Fibroblast of lung (primary cell): ENCODE results near the gene NCEH1. TPM values are rescaled to one million over a fixed set of nuclear protein-coding genes. Genes with fewer than 3 reads are reported as not detected.

Experiments
- DNase-seq, 2 donors: peaks; one replicate each; pipeline versions ENCODE4 v3.0.0 to v3.0.0-alpha.2; 2010; ENCODE audit warnings: low read depth in 2 of 2
- H2AFZ ChIP-seq: 2 replicates; pipeline ENCODE4 v1.5.1; 2012; ENCODE audit warnings: low read length, control low read depth, inconsistent platforms
- H3K27ac ChIP-seq: 2 replicates; pipeline ENCODE4 v1.5.1; 2011; ENCODE audit warnings: low read length, control low read depth; ENCODE audit not compliant: insufficient read depth
- H3K27me3 ChIP-seq: 2 replicates; pipeline ENCODE4 v1.5.1; 2011; ENCODE audit warnings: mild to moderate bottlenecking, low read length; ENCODE audit not compliant: control insufficient read depth, insufficient read depth
- H3K36me3 ChIP-seq: 2 replicates; pipeline ENCODE4 v1.5.1; 2011; ENCODE audit warnings: low read length; ENCODE audit not compliant: control insufficient read depth, insufficient read depth
- H3K4me1 ChIP-seq: 2 replicates; pipeline ENCODE4 v1.5.1; 2011; ENCODE audit warnings: low read length; ENCODE audit not compliant: control insufficient read depth, insufficient read depth; ENCODE audit errors: extremely low read depth
- H3K4me2 ChIP-seq: 2 replicates; pipeline ENCODE4 v1.5.1; 2011; ENCODE audit warnings: low read length, control low read depth; ENCODE audit not compliant: insufficient read depth; ENCODE audit errors: extremely low read depth
- H3K4me3 ChIP-seq, 4 experiments: fragments of 200-600 bp in 1 of 4; sonication (generic) in 1 of 4; replicated peaks in 1 of 4; 2 replicates each; pipeline ENCODE4 v1.5.1; 2011 to 2016; ENCODE audit warnings: low read length in 4 of 4, low read depth in 3 of 4, mild to moderate bottlenecking in 3 of 4, control low read depth in 2 of 4, inconsistent platforms in 1 of 4, mixed read lengths in 1 of 4; ENCODE audit not compliant: insufficient read depth in 1 of 4; ENCODE audit errors: control extremely low read depth in 1 of 4
- H3K79me2 ChIP-seq: 2 replicates; pipeline ENCODE4 v1.5.1; 2012; ENCODE audit warnings: mild to moderate bottlenecking, low read length, inconsistent platforms; ENCODE audit not compliant: control insufficient read depth, insufficient read depth
- H3K9ac ChIP-seq: 2 replicates; pipeline ENCODE4 v1.5.1; 2011; ENCODE audit warnings: mild to moderate bottlenecking, low read length, control low read depth; ENCODE audit not compliant: insufficient read depth
- H3K9me3 ChIP-seq: 2 replicates; pipeline ENCODE4 v1.5.1; 2012; ENCODE audit warnings: low read depth, low read length; ENCODE audit not compliant: control insufficient read depth, insufficient read depth
- H4K20me1 ChIP-seq: 2 replicates; pipeline ENCODE4 v1.5.1; 2011; ENCODE audit warnings: low read length; ENCODE audit not compliant: control insufficient read depth, insufficient read depth; ENCODE audit errors: extremely low read depth
- EZH2 ChIP-seq: IDR thresholded peaks from 2 replicates; pipeline ENCODE4 v1.5.1; 2012; ENCODE audit warnings: low read length, control low read depth, mild to moderate bottlenecking; ENCODE audit errors: missing control alignments
- polyA plus RNA-seq, 2 donors: library from polyadenylated mRNA; depleted of rRNA in 1 of 2; stranded (reverse) in 1 of 2; unstranded in 1 of 2; fragments of >200 nt; gene quantifications; 2 replicates each; pipeline ENCODE4 v1.2.1, GENCODE V29; 2011 to 2012; ENCODE audit warnings: missing spikeins in 1 of 2
- total RNA-seq: library from RNA; depleted of rRNA; stranded (reverse); fragments of >200 nt; gene quantifications from 2 replicates; pipeline ENCODE4 v1.2.1, GENCODE V29; 2014
- TF ChIP-seq, protein P1 (sequence below), 2 donors: IDR thresholded peaks in 1 of 2; conservative IDR thresholded peaks in 1 of 2; 1 replicate in 1 of 2; 2 replicates in 1 of 2; pipeline ENCODE4 v1.5.1; 2011 to 2012; ENCODE audit warnings: low read length in 2 of 2, control low read depth in 1 of 2, inconsistent platforms in 1 of 2, low read depth in 1 of 2, mild to moderate bottlenecking in 1 of 2

The NCEH1 gene
- total and polyA plus RNA-seq, 2 donors (not counting 1 experiment from before 2014, with no cell fraction given) = 9.9 to 11.4 TPM

DNA sequence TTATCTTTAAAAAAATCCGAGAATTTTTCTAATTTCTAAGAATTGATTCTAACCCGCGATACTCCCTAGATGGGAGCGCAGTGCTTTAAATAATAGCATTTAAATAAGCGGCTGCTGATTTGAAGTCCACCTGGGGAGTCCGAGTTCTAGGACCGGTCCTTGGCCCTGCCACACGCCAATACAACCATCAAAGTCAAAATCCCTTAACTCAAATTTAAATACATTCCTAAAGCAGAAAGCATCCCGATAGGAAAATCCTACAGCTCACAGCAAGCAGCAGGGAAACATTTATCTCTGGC, 39.2 kb upstream of the NCEH1 start:
- Histone ChIP-seq H3K36me3 (no peaks in the 10 kb centered on the region), H3K4me2 (peak overlapping the region; percentile 92), H2AFZ (no peak overlapping the region), H3K9ac (peak overlapping the region; percentile 58), H4K20me1 (no peaks in the 10 kb centered on the region), H3K27ac (peak overlapping the region; percentile 89), H3K79me2 (peaks cover 42% of the 10 kb centered on the region), H3K9me3 (no peaks in the 10 kb centered on the region), H3K4me3 (peak overlapping the region; percentile 8 to 94 (median 50)), H3K27me3 (no peaks in the 10 kb centered on the region), H3K4me1 (peaks cover 13% of the 10 kb centered on the region)
- TF ChIP-seq, protein P1, sequence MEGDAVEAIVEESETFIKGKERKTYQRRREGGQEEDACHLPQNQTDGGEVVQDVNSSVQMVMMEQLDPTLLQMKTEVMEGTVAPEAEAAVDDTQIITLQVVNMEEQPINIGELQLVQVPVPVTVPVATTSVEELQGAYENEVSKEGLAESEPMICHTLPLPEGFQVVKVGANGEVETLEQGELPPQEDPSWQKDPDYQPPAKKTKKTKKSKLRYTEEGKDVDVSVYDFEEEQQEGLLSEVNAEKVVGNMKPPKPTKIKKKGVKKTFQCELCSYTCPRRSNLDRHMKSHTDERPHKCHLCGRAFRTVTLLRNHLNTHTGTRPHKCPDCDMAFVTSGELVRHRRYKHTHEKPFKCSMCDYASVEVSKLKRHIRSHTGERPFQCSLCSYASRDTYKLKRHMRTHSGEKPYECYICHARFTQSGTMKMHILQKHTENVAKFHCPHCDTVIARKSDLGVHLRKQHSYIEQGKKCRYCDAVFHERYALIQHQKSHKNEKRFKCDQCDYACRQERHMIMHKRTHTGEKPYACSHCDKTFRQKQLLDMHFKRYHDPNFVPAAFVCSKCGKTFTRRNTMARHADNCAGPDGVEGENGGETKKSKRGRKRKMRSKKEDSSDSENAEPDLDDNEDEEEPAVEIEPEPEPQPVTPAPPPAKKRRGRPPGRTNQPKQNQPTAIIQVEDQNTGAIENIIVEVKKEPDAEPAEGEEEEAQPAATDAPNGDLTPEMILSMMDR (conservative IDR thresholded peaks at IDR 0.05 in 1 of 2, IDR thresholded peaks at IDR 0.05 in 1 of 2; ENCODE audit: low read depth in 1 of 2, low read length in 2 of 2) = no peak
- no peak for TF ChIP-seq EZH2
- DNase-seq = no peak

DNA sequence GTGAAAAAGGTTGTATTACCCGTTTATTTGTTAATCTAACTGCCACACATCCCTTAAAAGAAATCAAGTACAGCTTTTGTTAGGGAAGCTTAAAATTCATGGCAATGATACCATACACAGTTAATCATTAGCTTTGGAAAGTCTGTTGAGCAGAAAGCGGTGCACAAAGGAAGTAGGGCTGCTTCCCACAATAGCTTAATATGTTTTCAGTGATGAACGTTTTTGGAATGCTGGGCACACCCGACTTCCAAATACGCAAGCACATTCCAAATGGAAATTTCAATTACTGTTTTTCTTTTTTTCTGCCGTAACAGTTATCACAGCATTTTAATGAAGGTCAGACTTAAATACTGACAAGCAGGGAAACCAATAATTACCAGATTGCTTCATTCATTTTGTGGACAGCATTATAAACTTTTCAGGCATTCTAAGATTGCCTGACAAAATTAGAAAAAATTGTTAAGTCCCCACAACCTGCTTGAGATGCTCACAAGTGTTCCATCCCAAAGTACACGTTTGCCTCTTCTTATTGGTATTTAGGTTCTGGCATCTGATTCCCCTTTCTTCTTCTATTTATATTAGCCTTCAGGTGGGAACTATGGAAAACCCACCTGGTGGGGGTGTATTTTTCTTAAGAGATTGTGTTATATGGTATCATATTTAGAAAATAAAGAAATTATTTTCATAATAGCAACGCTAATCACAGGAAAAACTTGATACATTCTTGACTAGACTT, 38.5 kb upstream of the NCEH1 start:
- Histone ChIP-seq H3K27ac (peak overlapping the region; percentile 89), H2AFZ (no peak overlapping the region), H3K4me2 (peak overlapping the region; percentile 92), H3K4me1 (peaks cover 13% of the 10 kb centered on the region), H3K4me3 (peak overlapping the region; percentile 16 to 94 (median 54)), H3K27me3 (no peaks in the 10 kb centered on the region), H3K79me2 (peaks cover 35% of the 10 kb centered on the region), H4K20me1 (no peaks in the 10 kb centered on the region), H3K36me3 (no peaks in the 10 kb centered on the region), H3K9me3 (no peaks in the 10 kb centered on the region), H3K9ac (peak overlapping the region; percentile 58)
- TF ChIP-seq, protein P1 (conservative IDR thresholded peaks at IDR 0.05 in 1 of 2, IDR thresholded peaks at IDR 0.05 in 1 of 2; ENCODE audit: low read depth in 1 of 2, low read length in 2 of 2) = no peak
- no peak for TF ChIP-seq EZH2
- peak; percentile 95 to 98 for DNase-seq

DNA sequence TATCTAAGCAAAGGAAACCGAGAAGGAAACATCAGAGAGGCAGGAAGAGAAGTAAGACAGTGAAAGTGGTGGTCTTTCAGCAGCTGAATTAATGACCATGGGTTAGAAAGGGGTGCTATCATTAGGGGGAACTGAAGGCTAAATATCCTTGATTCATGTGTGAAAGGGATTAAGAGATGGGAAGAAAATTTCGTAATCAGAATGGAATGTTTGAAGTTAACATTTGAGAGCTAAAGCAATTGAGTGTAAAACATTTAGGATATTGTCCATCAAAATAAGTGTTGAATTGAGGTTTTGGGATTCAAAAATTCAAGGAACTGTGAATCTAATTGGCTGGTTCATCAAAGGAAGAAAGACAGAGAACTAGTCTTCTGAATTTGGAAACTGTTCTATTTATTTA, 35.6 kb upstream of the NCEH1 start:
- Histone ChIP-seq H4K20me1 (no peaks in the 10 kb centered on the region), H3K27me3 (no peaks in the 10 kb centered on the region), H3K4me3 (no peak overlapping the region), H3K27ac (peak overlapping the region; percentile 19), H3K36me3 (no peaks in the 10 kb centered on the region), H3K79me2 (peaks cover 7% of the 10 kb centered on the region), H3K4me2 (no peak overlapping the region), H3K9me3 (no peaks in the 10 kb centered on the region), H3K4me1 (peaks cover 10% of the 10 kb centered on the region), H3K9ac (no peak overlapping the region), H2AFZ (no peak overlapping the region)
- peak in 1 of 2 donors; percentile 36 for DNase-seq
- no peak for TF ChIP-seq EZH2
- TF ChIP-seq, protein P1 (conservative IDR thresholded peaks at IDR 0.05 in 1 of 2, IDR thresholded peaks at IDR 0.05 in 1 of 2; ENCODE audit: low read depth in 1 of 2, low read length in 2 of 2) = no peak
